Vagina (tissue), 2 donors: ENCODE measurements around the gene CBFB.

Experiments used
- CTCF ChIP-seq, 3 experiments: fragments of 450-650 bp in 2 of 3; fragments of 200-600 bp in 1 of 3; sonication (generic) in 1 of 3; IDR thresholded peaks; one replicate each; pipeline ENCODE4 v1.5.1; 2017 to 2019; ENCODE audit warnings: antibody characterized with exemption in 3 of 3, mild to moderate bottlenecking in 2 of 3, moderate library complexity in 2 of 3
- POLR2A ChIP-seq, 2 donors: fragments of 450-650 bp; IDR thresholded peaks; one replicate each; pipeline ENCODE4 v1.6.1; 2017; ENCODE audit warnings: antibody characterized with exemption in 2 of 2, mild to moderate bottlenecking in 2 of 2, moderate library complexity in 2 of 2
- POLR2AphosphoS5 ChIP-seq, 2 donors: sonication (generic); formaldehyde crosslinking; IDR thresholded peaks; one replicate each; pipeline ENCODE4 v1.9.0; 2017; ENCODE audit warnings: antibody characterized with exemption in 2 of 2, mild to moderate bottlenecking in 2 of 2, low read depth in 1 of 2; ENCODE audit not compliant: insufficient read depth in 1 of 2

- no peak for TF ChIP-seq CTCF (IDR thresholded peaks at IDR 0.05)
- TF ChIP-seq POLR2AphosphoS5 (IDR thresholded peaks at IDR 0.05; ENCODE audit: insufficient read depth in 1 of 2, low read depth in 1 of 2) = no peak
- TF ChIP-seq POLR2A (IDR thresholded peaks at IDR 0.05) = no peak
Observed at GRCh38 chr16:67128887-67129286, 99.9 kb downstream of the CBFB start.
